Activated CD8-positive, alpha-beta T cell treated with anti-CD3 and anti-CD28 coated beads, Interleukin-2, amount 10 ng/mL, durations not matched to agents 7 days and 5 days (primary cell): ENCODE data around the gene TNIP3. TPM values are rescaled to one million over a fixed set of nuclear protein-coding genes. Genes with fewer than 3 reads are reported as not detected.

ENCODE experiments used
- ATAC-seq: fragments of 150-1000 bp; cut with Tn5 transposase; one replicate; pipeline ENCODE4 v1.10.0; 2021; ENCODE audit warnings: moderate library complexity
- CTCF ChIA-PET: fragments of 350-600 bp; sonication (Branson Sonifier 250); formaldehyde crosslinking; loops from one replicate; lab custom pipeline; 2021; ENCODE audit warnings: antibody characterized with exemption; lab: Charles Lee
- POLR2A ChIA-PET: fragments of 350-600 bp; sonication (Branson Sonifier 250); formaldehyde crosslinking; loops from one replicate; lab custom pipeline; 2021; ENCODE audit warnings: antibody characterized with exemption; lab: Charles Lee
- DNase-seq: peaks from one replicate; pipeline ENCODE4 v3.0.0-alpha.2; 2020
- H3K27ac Mint-ChIP-seq: one replicate; pipeline ENCODE4 v1.8.0; 2021; ENCODE audit warnings: mild to moderate bottlenecking, mixed read lengths
- H3K27me3 Mint-ChIP-seq: one replicate; pipeline ENCODE4 v1.8.0; 2021; ENCODE audit warnings: low read depth, mixed read lengths
- H3K36me3 Mint-ChIP-seq: one replicate; pipeline ENCODE4 v1.8.0; 2021; ENCODE audit warnings: low read depth, mixed read lengths
- H3K4me1 Mint-ChIP-seq: one replicate; pipeline ENCODE4 v1.8.0; 2021; ENCODE audit warnings: low read depth, mixed read lengths
- H3K4me3 Mint-ChIP-seq: one replicate; pipeline ENCODE4 v1.8.0; 2021; ENCODE audit warnings: mild to moderate bottlenecking, mixed read lengths
- H3K9me3 Mint-ChIP-seq: one replicate; pipeline ENCODE4 v1.8.0; 2022; ENCODE audit warnings: mixed read lengths; ENCODE audit not compliant: insufficient read depth
- total RNA-seq, 2 experiments: library from RNA; stranded (reverse); gene quantifications; one replicate each; pipeline ENCODE4 v1.2.3, GENCODE V29; 2021

The TNIP3 gene
- total RNA-seq, 2 experiments from 2014 or later: 0.29 to 0.42 TPM

DNA sequence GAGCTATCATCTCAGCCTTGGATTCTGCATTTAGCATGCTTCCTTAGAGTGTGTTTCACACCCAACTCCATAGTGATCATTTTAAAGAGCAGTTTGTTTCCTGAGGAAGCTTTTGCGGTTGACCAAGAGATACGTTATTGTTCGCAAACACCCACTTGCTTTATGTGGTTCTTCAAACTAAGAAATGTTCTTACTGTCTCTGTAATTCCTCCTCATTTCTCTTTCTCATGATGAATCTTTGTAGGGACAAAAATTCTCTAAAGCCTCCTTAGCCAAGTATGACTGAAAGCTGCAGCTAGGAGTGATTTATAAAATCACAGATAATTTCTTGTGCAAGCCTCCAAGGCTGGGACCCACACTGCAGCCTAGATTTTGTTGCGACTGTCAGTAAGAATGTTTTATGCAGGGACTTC, 10.0 kb downstream of the TNIP3 start:
- peaks cover 15% of the 10 kb centered on the region for H3K36me3 Mint-ChIP-seq
- peak overlapping the region; percentile 84 for H3K27ac Mint-ChIP-seq
- no peaks in the 10 kb centered on the region for H3K27me3 Mint-ChIP-seq
- CTCF ChIA-PET: interaction anchor here (1.1 to 2.3 kb wide), 7 partner anchors 16 to 46 kb away, joined by 3 to 13 read pairs (median 3); no protein-coding TSS in a partner anchor
- POLR2A ChIA-PET: interaction anchor here (1.1 kb wide), 1 partner anchor 36 kb away, joined by 3 read pairs; no protein-coding TSS in a partner anchor
- H3K9me3 Mint-ChIP-seq: no peaks in the 10 kb centered on the region
- peaks cover 72% of the 10 kb centered on the region for H3K4me1 Mint-ChIP-seq
- ATAC-seq (peak; percentile 86), DNase-seq (peak; percentile 63)
- H3K4me3 Mint-ChIP-seq: peak overlapping the region; percentile 57

DNA sequence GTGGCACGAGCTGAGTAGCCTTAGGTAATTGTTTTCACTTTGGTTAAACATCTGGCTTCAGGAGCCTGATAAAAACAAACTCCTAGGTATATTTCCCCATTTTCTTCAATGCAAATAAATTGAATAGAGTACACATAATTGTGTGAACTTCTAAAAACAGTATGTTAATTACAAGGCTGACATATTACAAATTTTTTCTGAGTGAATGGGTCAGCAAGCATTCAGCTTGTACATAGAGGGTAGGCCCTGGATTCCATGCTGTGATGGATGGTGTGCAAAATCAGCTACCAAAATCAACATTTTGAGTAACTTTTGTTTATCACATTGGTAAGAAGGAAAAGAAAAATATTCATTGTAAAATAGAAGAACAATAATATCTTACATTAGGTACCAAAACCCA, 12.2 kb downstream of the TNIP3 start:
- ATAC-seq: no peak
- Mint-ChIP-seq H3K27ac (no peak overlapping the region), H3K36me3 (peaks cover 15% of the 10 kb centered on the region), H3K9me3 (no peaks in the 10 kb centered on the region), H3K27me3 (no peaks in the 10 kb centered on the region), H3K4me1 (peaks cover 70% of the 10 kb centered on the region), H3K4me3 (no peak overlapping the region)
- no peak for DNase-seq
- ChIA-PET POLR2A (no interaction called here), CTCF (interaction anchor here (0.9 to 3.5 kb wide), 8 partner anchors 14 to 48 kb away, joined by 3 to 17 read pairs (median 4); no protein-coding TSS in a partner anchor)

DNA sequence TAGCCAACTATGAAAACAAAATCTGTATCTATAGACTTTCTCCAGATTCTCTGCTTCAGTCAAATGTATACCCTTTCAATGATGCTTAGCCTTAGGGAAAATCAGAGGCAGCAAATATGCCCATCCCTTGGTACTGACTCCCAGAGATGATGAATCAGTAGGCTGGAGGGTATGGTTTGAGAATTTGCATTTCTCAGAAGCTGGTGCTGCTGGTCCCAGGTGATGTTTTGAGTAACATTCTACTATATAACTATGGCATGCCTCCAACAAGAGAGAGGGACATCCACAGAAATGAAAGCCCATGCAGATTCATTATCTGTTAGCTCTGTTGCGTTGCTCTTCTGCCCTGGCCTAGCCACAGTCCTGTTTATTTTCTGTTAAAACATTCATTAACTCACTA, 13.6 kb downstream of the TNIP3 start:
- DNase-seq (no peak), ATAC-seq (no peak)
- Mint-ChIP-seq H3K4me3 (no peak overlapping the region), H3K36me3 (peaks cover 10% of the 10 kb centered on the region), H3K9me3 (no peaks in the 10 kb centered on the region), H3K27ac (no peak overlapping the region), H3K4me1 (peaks cover 60% of the 10 kb centered on the region), H3K27me3 (no peaks in the 10 kb centered on the region)
- ChIA-PET POLR2A (no interaction called here), CTCF (interaction anchor here (2.0 to 3.5 kb wide), 2 partner anchors 40 to 42 kb away, joined by 6 to 17 read pairs; no protein-coding TSS in a partner anchor)

DNA sequence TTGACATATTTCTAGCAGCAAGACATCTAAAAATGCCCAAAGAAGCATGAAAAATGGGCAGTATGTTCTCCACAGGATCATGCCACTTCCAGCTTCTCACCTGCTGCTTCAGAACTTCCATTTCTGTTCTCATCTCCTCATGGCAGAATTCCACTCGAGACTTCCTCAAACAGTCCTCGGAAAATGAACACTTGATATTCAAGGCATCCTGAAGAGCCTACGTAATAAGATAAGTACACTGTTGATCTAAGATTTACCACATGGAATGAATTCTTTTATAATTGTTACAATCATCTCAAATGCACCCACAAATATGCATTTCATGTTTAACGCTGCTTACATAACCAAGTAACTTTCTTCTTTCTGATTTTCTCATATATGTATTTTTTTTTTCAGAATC, 14.1 kb downstream of the TNIP3 start:
- no peak for DNase-seq
- H3K4me3 Mint-ChIP-seq: no peak overlapping the region
- ATAC-seq: no peak
- no peak overlapping the region for H3K27ac Mint-ChIP-seq
- peaks cover 10% of the 10 kb centered on the region for H3K36me3 Mint-ChIP-seq
- no peaks in the 10 kb centered on the region for H3K27me3 Mint-ChIP-seq
- POLR2A ChIA-PET: no interaction called here
- CTCF ChIA-PET: interaction anchor here (3.5 kb wide), 1 partner anchor 43 kb away, joined by 17 read pairs; no protein-coding TSS in a partner anchor
- H3K4me1 Mint-ChIP-seq: peaks cover 55% of the 10 kb centered on the region
- no peaks in the 10 kb centered on the region for H3K9me3 Mint-ChIP-seq

DNA sequence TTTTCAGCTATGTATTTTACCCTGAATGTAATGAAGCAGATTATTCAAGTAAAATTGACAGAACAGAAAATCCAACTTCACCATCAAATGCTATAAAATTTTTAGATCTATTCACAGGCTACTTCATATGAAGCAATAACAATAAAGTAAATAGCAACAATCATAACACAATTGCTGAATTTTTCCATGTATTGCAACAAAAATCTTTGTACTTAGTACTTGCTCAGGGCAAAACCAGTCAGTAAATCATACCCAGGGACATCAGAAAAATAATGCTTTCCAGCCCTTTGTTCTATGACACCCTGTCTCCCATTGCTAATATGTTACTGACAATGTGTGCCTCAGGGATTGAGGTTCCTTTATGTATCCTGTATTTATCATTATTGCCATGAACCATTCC, 15.5 kb downstream of the TNIP3 start:
- H3K27ac Mint-ChIP-seq: no peak overlapping the region
- CTCF ChIA-PET: no interaction called here
- H3K4me1 Mint-ChIP-seq: peaks cover 47% of the 10 kb centered on the region
- ATAC-seq: no peak
- H3K36me3 Mint-ChIP-seq: peaks cover 10% of the 10 kb centered on the region
- H3K9me3 Mint-ChIP-seq: no peaks in the 10 kb centered on the region
- H3K27me3 Mint-ChIP-seq: no peaks in the 10 kb centered on the region
- POLR2A ChIA-PET: no interaction called here
- no peak for DNase-seq
- no peak overlapping the region for H3K4me3 Mint-ChIP-seq

DNA sequence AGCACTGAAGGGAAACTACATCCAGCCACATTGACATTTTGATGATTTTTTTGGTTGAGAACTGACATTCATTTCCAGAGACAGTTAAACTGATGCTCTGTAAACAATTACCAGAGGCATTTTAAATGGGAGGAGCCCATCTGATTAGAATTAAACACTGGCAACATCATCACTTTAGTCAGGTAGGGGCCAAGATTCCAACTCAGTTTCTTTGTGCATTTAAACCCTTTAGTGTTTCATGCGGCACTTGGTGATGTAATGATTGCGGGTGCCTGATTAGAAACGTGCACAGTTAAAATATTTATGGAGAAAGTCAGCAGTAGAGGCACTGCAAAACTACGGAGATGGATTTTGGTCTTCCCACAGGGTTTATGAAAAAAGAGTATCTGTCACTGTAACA, 16.1 kb downstream of the TNIP3 start:
- H3K4me3 Mint-ChIP-seq: no peak overlapping the region
- no peak for DNase-seq
- ATAC-seq: no peak
- no peak overlapping the region for H3K27ac Mint-ChIP-seq
- peaks cover 41% of the 10 kb centered on the region for H3K4me1 Mint-ChIP-seq
- ChIA-PET POLR2A (no interaction called here), CTCF (no interaction called here)
- H3K27me3 Mint-ChIP-seq: no peaks in the 10 kb centered on the region
- no peaks in the 10 kb centered on the region for H3K9me3 Mint-ChIP-seq
- peaks cover 10% of the 10 kb centered on the region for H3K36me3 Mint-ChIP-seq

DNA sequence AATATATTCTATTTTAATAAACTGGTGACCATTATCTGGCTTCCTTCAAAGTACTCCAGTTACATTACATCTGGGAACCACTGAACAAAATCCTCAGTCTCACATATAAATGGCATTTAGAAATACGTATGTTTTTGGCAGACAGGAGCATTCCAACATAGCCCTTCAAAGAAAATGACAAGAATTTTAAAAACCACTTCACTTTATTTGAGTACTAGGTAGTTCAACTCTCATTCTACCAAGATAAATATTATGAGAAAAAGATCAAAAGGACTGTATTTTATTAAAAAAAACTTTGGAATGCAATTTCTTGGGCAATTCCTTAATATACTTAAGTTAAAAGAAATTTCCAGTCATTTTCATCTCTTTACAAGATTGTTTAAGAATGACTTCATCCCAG, 17.6 kb downstream of the TNIP3 start:
- H3K27ac Mint-ChIP-seq: no peak overlapping the region
- ATAC-seq: no peak
- no peaks in the 10 kb centered on the region for H3K27me3 Mint-ChIP-seq
- DNase-seq: no peak
- no peak overlapping the region for H3K4me3 Mint-ChIP-seq
- H3K9me3 Mint-ChIP-seq: no peaks in the 10 kb centered on the region
- POLR2A ChIA-PET: interaction anchor here (0.6 kb wide), 1 partner anchor 29 kb away, joined by 3 read pairs; no protein-coding TSS in a partner anchor
- H3K36me3 Mint-ChIP-seq: peaks cover 8% of the 10 kb centered on the region
- CTCF ChIA-PET: interaction anchor here (1.0 to 1.2 kb wide), 3 partner anchors 8 to 12 kb away, joined by 3 to 6 read pairs (median 4); no protein-coding TSS in a partner anchor
- H3K4me1 Mint-ChIP-seq: peaks cover 34% of the 10 kb centered on the region

DNA sequence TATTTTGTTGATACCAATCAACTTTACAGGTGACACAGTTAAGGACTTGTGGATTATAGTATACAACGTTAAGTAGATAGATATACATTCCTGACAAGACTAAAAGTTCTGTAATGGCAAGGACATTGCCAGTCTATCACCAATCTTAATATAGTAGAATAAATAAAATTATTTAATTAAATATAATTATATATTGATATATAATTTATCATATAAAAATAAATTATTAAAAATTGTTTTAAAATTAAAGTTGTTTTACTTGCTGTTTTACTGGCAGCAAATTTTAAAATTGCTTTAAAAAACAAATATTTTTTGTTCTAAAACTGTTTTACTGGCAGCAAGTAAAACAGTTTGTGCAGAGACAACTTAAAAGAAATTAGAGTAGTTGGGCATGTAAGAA, 18.7 kb downstream of the TNIP3 start:
- Mint-ChIP-seq H3K4me1 (peaks cover 25% of the 10 kb centered on the region), H3K9me3 (peaks cover 3% of the 10 kb centered on the region), H3K4me3 (no peak overlapping the region), H3K36me3 (peaks cover 5% of the 10 kb centered on the region), H3K27me3 (no peaks in the 10 kb centered on the region), H3K27ac (no peak overlapping the region)
- no peak for DNase-seq
- ChIA-PET POLR2A (no interaction called here), CTCF (interaction anchor here (1.0 kb wide), 2 partner anchors 44 to 46 kb away, joined by 3 read pairs; no protein-coding TSS in a partner anchor)
- ATAC-seq: no peak

DNA sequence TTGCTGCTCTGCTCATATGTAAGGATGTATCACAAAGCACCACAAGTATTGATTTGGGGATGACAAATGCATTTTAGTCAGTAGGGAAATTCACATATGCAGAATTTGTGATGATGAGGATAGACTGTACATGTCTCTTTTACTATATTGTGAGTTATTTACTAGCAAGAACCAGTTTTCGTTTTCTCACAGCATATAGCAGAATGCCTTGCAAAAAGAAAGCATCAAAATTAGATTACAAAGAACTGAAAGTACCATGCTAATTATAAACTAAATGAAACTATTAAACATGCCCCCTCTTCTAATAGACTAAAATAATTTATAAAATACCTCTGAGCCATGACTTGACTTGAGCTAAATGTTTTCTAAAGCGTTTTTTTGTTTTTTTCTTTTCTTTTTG, 20.1 kb downstream of the TNIP3 start:
- no peaks in the 10 kb centered on the region for H3K27me3 Mint-ChIP-seq
- no peak overlapping the region for H3K4me3 Mint-ChIP-seq
- ATAC-seq (no peak), DNase-seq (no peak)
- H3K27ac Mint-ChIP-seq: no peak overlapping the region
- H3K4me1 Mint-ChIP-seq: peaks cover 32% of the 10 kb centered on the region
- H3K9me3 Mint-ChIP-seq: peaks cover 5% of the 10 kb centered on the region
- CTCF ChIA-PET: no interaction called here
- H3K36me3 Mint-ChIP-seq: peaks cover 10% of the 10 kb centered on the region
- POLR2A ChIA-PET: interaction anchor here (0.7 kb wide), 1 partner anchor 111 kb away, joined by 3 read pairs; no protein-coding TSS in a partner anchor

DNA sequence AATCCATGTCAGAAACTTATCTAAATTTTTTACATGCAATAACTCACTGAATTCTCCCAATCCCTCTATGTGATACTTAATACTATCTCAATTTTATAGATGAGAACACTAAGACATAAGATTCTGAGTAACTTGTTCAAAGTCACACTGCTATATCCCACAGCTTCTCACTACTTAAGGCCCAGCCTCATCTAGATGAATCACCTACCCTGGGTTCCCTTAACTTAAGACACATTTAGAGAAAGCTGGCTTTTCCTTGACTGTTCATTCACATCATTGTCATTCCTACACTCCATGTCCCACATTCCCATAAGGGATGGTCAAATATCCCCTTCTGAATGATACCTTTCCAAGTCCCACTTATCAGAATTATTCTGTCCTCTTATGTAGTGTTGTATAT, 21.0 kb downstream of the TNIP3 start:
- H3K4me1 Mint-ChIP-seq: peaks cover 39% of the 10 kb centered on the region
- DNase-seq (no peak), ATAC-seq (no peak)
- H3K36me3 Mint-ChIP-seq: peaks cover 18% of the 10 kb centered on the region
- no peak overlapping the region for H3K27ac Mint-ChIP-seq
- no peaks in the 10 kb centered on the region for H3K27me3 Mint-ChIP-seq
- peaks cover 5% of the 10 kb centered on the region for H3K9me3 Mint-ChIP-seq
- ChIA-PET CTCF (interaction anchor here (1.3 kb wide), 1 partner anchor 47 kb away, joined by 3 read pairs; no protein-coding TSS in a partner anchor), POLR2A (no interaction called here)
- H3K4me3 Mint-ChIP-seq: no peak overlapping the region

DNA sequence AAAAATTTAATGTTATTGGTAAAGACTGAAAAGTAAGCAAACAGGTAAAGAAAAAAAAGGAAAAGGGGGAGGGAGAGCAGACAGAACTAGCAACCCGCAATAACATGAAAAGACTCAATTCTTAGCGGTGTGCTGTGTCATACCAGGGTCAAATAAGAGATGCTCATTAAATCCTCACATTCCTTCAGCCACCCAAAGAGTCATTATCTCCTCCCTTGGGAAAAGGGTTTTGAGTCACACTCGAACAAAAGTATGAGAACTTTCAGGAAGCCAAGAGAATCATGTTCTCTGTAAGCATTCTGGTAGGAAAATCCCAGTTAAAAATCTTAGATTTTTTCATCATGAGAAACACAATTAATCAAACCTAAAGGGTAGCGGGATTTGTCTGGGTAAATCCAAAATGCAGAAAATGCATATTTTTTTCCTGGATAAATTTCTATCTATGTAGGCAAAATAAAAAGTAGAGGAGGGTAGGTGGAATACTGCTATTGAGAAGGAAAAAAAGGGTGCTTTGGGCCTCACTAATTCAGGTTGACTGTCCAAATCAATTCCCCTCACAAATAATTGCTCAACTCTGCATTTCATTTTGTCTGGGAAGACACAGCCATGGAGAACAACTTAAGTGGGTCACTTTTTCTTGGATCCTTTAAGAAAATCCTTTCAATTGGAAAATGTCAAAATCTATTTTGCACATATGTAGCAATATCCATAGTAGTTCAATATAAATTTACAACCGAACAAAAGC, 23.2 kb downstream of the TNIP3 start:
- H3K27me3 Mint-ChIP-seq: no peaks in the 10 kb centered on the region
- H3K4me3 Mint-ChIP-seq: no peak overlapping the region
- DNase-seq (no peak), ATAC-seq (no peak)
- ChIA-PET CTCF (no interaction called here), POLR2A (no interaction called here)
- peaks cover 38% of the 10 kb centered on the region for H3K4me1 Mint-ChIP-seq
- no peak overlapping the region for H3K27ac Mint-ChIP-seq
- peaks cover 19% of the 10 kb centered on the region for H3K36me3 Mint-ChIP-seq
- H3K9me3 Mint-ChIP-seq: peaks cover 5% of the 10 kb centered on the region
